A549 (cell line): ENCODE measurements around the gene ZNF497. TPM values are rescaled to one million over a fixed set of nuclear protein-coding genes. Genes with fewer than 3 reads are reported as not detected.

ENCODE experiments used
- ATAC-seq, 2 experiments: fragments of 200-7000 bp in 1 of 2; fragments of >200 bp in 1 of 2; cut with Nextera tagmentation in 1 of 2; cut with Tn5 transposase in 1 of 2; 3 replicates each; pipeline versions ENCODE4 v1.8.0 to v1.9.1; 2018 to 2020; ENCODE audit warnings: mild to moderate bottlenecking in 1 of 2, moderate library complexity in 1 of 2
- CTCF ChIA-PET: fragments of 300-600 bp; sonication (Branson Sonifier 250); formaldehyde crosslinking; extraction: SDS; loops from one replicate; lab custom pipeline; 2021; ENCODE audit warnings: antibody characterized with exemption, inconsistent platforms; lab: Yijun Ruan, JAX
- POLR2A ChIA-PET: fragments of 350-600 bp; formaldehyde crosslinking; extraction: SDS; loops from one replicate; lab custom pipeline; 2021; ENCODE audit warnings: antibody characterized with exemption, inconsistent platforms; lab: Yijun Ruan, JAX
- DNase-seq, 2 experiments: peaks; one replicate each; pipeline versions ENCODE4 v3.0.0 to v3.0.0-alpha.2; 2011 to 2016; ENCODE audit warnings: low read depth in 1 of 2, low spot score in 1 of 2
- FAIRE-seq: peaks from 2 replicates; lab custom pipeline; 2011; peaks lifted over from hg19 to GRCh38; lab: Jason Lieb, UNC
- H3K27ac ChIP-seq, 2 experiments: fragments of >200 bp; sonication (Bioruptor Twin); formaldehyde crosslinking; 3 replicates each; pipeline ENCODE4 v1.5.1; 2016 to 2017
- H3K4me1 ChIP-seq: fragments of >200 bp; sonication (Bioruptor Twin); formaldehyde crosslinking; 3 replicates; pipeline ENCODE4 v1.6.1; 2016
- H3K4me2 ChIP-seq: fragments of >200 bp; sonication (Bioruptor Twin); formaldehyde crosslinking; 3 replicates; pipeline ENCODE4 v1.6.1; 2016
- H3K4me3 ChIP-seq: fragments of >200 bp; sonication (Bioruptor Twin); formaldehyde crosslinking; 3 replicates; pipeline ENCODE4 v1.5.1; 2016
- H3K9me3 ChIP-seq: fragments of >200 bp; sonication (Bioruptor Twin); formaldehyde crosslinking; 3 replicates; pipeline ENCODE4 v1.6.1; 2016
- CBX2 ChIP-seq: fragments of 200-600 bp; sonication (generic); IDR thresholded peaks from 2 replicates; pipeline ENCODE4 v1.6.1; 2016; ENCODE audit warnings: low read depth, mild to moderate bottlenecking, borderline replicate concordance
- CEBPB ChIP-seq, 2 experiments: fragments of >200 bp in 1 of 2; sonication (Bioruptor Twin) in 1 of 2; formaldehyde crosslinking in 1 of 2; IDR thresholded peaks; 2 replicates each; pipeline ENCODE4 v1.6.1; 2012 to 2016
- CHD2 ChIP-seq: fragments of 150-350 bp; IDR thresholded peaks from 2 replicates; pipeline ENCODE4 v1.6.1; 2014; ENCODE audit warnings: low read length; ENCODE audit not compliant: partially characterized antibody
- CHD4 ChIP-seq: fragments of 200-600 bp; sonication (generic); IDR thresholded peaks from 2 replicates; pipeline ENCODE4 v1.6.1; 2016; ENCODE audit warnings: antibody characterized with exemption, mild to moderate bottlenecking, borderline replicate concordance
- EP300 ChIP-seq, 2 experiments: fragments of >200 bp; sonication (Bioruptor Twin); formaldehyde crosslinking; IDR thresholded peaks; 2 replicates in 1 of 2; 3 replicates in 1 of 2; pipeline ENCODE4 v1.6.1; 2016 to 2017
- ESRRA ChIP-seq: fragments of 150-350 bp; IDR thresholded peaks from 2 replicates; pipeline ENCODE4 v1.6.1; 2014; ENCODE audit warnings: mild to moderate bottlenecking, low read length, borderline replicate concordance
- FOSB ChIP-seq: fragments of 250-450 bp; sonication (Bioruptor Pico); IDR thresholded peaks from 2 replicates; pipeline ENCODE4 v1.5.0; 2020; ENCODE audit warnings: mild to moderate bottlenecking, moderate library complexity
- HDAC2 ChIP-seq: fragments of 200-600 bp; sonication (generic); IDR thresholded peaks from 2 replicates; pipeline ENCODE4 v1.6.1; 2016
- HEYL ChIP-seq: fragments of 250-450 bp; sonication (Bioruptor Pico); IDR thresholded peaks from 2 replicates; pipeline ENCODE4 v1.8.0; 2021; ENCODE audit warnings: mild to moderate bottlenecking, moderate library complexity
- HOXA7 ChIP-seq: fragments of 250-450 bp; sonication (Bioruptor Pico); IDR thresholded peaks from 2 replicates; pipeline ENCODE4 v1.5.0; 2020; ENCODE audit warnings: mild to moderate bottlenecking, moderate library complexity
- MAX ChIP-seq: IDR thresholded peaks from 2 replicates; pipeline ENCODE4 v1.6.1; 2012
- MAZ ChIP-seq: fragments of 150-350 bp; IDR thresholded peaks from 2 replicates; pipeline ENCODE4 v1.6.1; 2014; ENCODE audit warnings: antibody characterized with exemption, low read depth, low read length, borderline replicate concordance
- MYC ChIP-seq: IDR thresholded peaks from 2 replicates; pipeline ENCODE4 v1.6.1; 2012; ENCODE audit warnings: mild to moderate bottlenecking, inconsistent platforms, low read length, improper control_type of control experiment, borderline replicate concordance
- NFE2L2 ChIP-seq: fragments of 150-350 bp; conservative IDR thresholded peaks from 2 replicates; pipeline ENCODE4 v1.6.1; 2014; ENCODE audit warnings: low read length
- PHF8 ChIP-seq: fragments of 200-600 bp; sonication (generic); IDR thresholded peaks from 2 replicates; pipeline ENCODE4 v1.6.1; 2016; ENCODE audit warnings: low read depth, mild to moderate bottlenecking, antibody characterized with exemption, moderate library complexity, borderline replicate concordance
- POLR2A ChIP-seq: IDR thresholded peaks from 2 replicates; pipeline ENCODE4 v1.6.1; 2012; ENCODE audit warnings: mild to moderate bottlenecking, low read length
- RAD21 ChIP-seq, 2 experiments: fragments of >200 bp in 1 of 2; sonication (Bioruptor Twin) in 1 of 2; formaldehyde crosslinking in 1 of 2; IDR thresholded peaks in 1 of 2; conservative IDR thresholded peaks in 1 of 2; 2 replicates in 1 of 2; 3 replicates in 1 of 2; pipeline ENCODE4 v1.6.1; 2012 to 2018; ENCODE audit warnings: inconsistent platforms in 1 of 2
- RNF2 ChIP-seq: fragments of 200-600 bp; sonication (generic); IDR thresholded peaks from 2 replicates; pipeline ENCODE4 v1.6.1; 2016; ENCODE audit warnings: low read depth, mild to moderate bottlenecking, antibody characterized with exemption, moderate library complexity, borderline replicate concordance
- SMC3 ChIP-seq: fragments of >200 bp; sonication (Bioruptor Twin); formaldehyde crosslinking; IDR thresholded peaks from 3 replicates; pipeline ENCODE4 v1.6.1; 2018; ENCODE audit warnings: inconsistent platforms
- TP53 ChIP-seq: fragments of 250-450 bp; sonication (Bioruptor Pico); IDR thresholded peaks from 2 replicates; pipeline ENCODE4 v1.5.0; 2021; ENCODE audit warnings: mild to moderate bottlenecking, moderate library complexity
- USF2 ChIP-seq: fragments of 450-650 bp; IDR thresholded peaks from 2 replicates; pipeline ENCODE4 v1.6.1; 2014; ENCODE audit warnings: antibody characterized with exemption
- ZNF302 ChIP-seq: fragments of 250-450 bp; sonication (Bioruptor Pico); IDR thresholded peaks from 2 replicates; pipeline ENCODE4 v1.9.0; 2021; ENCODE audit warnings: inconsistent platforms, mild to moderate bottlenecking, moderate library complexity
- ZSCAN20 ChIP-seq: fragments of 250-450 bp; sonication (Bioruptor Pico); IDR thresholded peaks from 2 replicates; pipeline ENCODE4 v1.8.0; 2022; ENCODE audit warnings: mild to moderate bottlenecking, moderate library complexity
- WGBS: methylation state at CpG from one replicate; pipeline ENCODE4 v1.1.6; 2017; ENCODE audit errors: missing lambda C conversion rate; 5-methylcytosine and 5-hydroxymethylcytosine counted together
- polyA plus RNA-seq, 4 experiments: library from polyadenylated mRNA; depleted of rRNA in 3 of 4; stranded (reverse); fragments of >200 nt; fragmentation: RNase III in 1 of 4; extraction: RNeasy Plus Mini Kit Qiagen cat#74134 plus additional on column Dnase treatment in 1 of 4; gene quantifications; 2 replicates in 3 of 4; 3 replicates in 1 of 4; pipeline ENCODE4 v1.2.3, GENCODE V29; 2011 to 2017
- TF ChIP-seq, protein P1 (sequence below): IDR thresholded peaks from 2 replicates; pipeline ENCODE4 v1.6.1; 2012; ENCODE audit warnings: low read depth, borderline replicate concordance
- TF ChIP-seq, protein P2 (sequence below): fragments of 200-600 bp; sonication (generic); IDR thresholded peaks from 2 replicates; pipeline ENCODE4 v1.6.1; 2016; ENCODE audit warnings: antibody characterized with exemption, mild to moderate bottlenecking, moderate library complexity
- TF ChIP-seq, protein P3 (sequence below): fragments of >200 bp; sonication (Bioruptor Twin); formaldehyde crosslinking; IDR thresholded peaks from 2 replicates; pipeline ENCODE4 v1.6.1; 2016
- TF ChIP-seq, protein P4 (sequence below): IDR thresholded peaks from 2 replicates; pipeline ENCODE4 v1.6.1; 2012

ZNF497 gene
- polyA plus RNA-seq, 2 of the 4 experiments (the other 2 are of a cell fraction): 1.1 to 2.0 TPM

DNA sequence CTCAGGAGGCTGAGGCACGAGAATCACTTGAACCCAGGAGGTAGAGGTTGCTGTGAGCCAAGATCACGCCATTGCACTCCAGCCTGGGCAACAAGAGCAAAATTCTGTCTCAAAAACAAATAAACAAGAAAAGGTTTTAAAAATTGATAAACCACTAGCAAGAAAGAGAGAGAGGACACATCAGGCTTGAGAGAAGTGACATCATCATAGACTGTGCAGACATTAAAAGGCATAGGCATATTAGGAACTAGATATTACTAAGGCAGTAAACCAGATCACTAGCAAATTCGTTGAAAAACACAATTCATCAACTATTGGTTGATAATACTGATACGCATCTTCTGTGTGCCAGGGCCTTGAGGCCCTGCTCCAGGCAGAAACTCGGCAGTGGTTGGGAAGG is 17.0 kb downstream of the ZNF497 start:
- DNase-seq (no peak), ATAC-seq (no peak), FAIRE-seq (peak; percentile 13)
- POLR2A ChIA-PET: interaction anchor here (4.4 kb wide), 1 partner anchor 17 kb away, joined by 33 read pairs; the partner anchor contains the start of gene ZNF497
- CTCF ChIA-PET: interaction anchor here (1.6 to 2.4 kb wide), 2 partner anchors 9 to 10 kb away, joined by 4 to 6 read pairs; no protein-coding TSS in a partner anchor
- 0 out of 3 replicates have a peak, but pooled peaks cover 8% of the 10 kb centered on the region for H3K4me1 ChIP-seq
- no peak for TF ChIP-seq TP53 (CRISPR knock-in tag)
- no peak for TF ChIP-seq HDAC2
- no peak for TF ChIP-seq ZSCAN20
- TF ChIP-seq RAD21 (conservative IDR thresholded peaks at IDR 0.05 in 1 of 2, IDR thresholded peaks at IDR 0.05 in 1 of 2): no peak
- no peak for TF ChIP-seq CBX2
- no peak for TF ChIP-seq POLR2A
- TF ChIP-seq EP300 (IDR thresholded peaks at IDR 0.05): no peak
- TF ChIP-seq, protein P1, sequence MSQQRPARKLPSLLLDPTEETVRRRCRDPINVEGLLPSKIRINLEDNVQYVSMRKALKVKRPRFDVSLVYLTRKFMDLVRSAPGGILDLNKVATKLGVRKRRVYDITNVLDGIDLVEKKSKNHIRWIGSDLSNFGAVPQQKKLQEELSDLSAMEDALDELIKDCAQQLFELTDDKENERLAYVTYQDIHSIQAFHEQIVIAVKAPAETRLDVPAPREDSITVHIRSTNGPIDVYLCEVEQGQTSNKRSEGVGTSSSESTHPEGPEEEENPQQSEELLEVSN: no peak
- no peak for TF ChIP-seq MYC
- TF ChIP-seq, protein P2, sequence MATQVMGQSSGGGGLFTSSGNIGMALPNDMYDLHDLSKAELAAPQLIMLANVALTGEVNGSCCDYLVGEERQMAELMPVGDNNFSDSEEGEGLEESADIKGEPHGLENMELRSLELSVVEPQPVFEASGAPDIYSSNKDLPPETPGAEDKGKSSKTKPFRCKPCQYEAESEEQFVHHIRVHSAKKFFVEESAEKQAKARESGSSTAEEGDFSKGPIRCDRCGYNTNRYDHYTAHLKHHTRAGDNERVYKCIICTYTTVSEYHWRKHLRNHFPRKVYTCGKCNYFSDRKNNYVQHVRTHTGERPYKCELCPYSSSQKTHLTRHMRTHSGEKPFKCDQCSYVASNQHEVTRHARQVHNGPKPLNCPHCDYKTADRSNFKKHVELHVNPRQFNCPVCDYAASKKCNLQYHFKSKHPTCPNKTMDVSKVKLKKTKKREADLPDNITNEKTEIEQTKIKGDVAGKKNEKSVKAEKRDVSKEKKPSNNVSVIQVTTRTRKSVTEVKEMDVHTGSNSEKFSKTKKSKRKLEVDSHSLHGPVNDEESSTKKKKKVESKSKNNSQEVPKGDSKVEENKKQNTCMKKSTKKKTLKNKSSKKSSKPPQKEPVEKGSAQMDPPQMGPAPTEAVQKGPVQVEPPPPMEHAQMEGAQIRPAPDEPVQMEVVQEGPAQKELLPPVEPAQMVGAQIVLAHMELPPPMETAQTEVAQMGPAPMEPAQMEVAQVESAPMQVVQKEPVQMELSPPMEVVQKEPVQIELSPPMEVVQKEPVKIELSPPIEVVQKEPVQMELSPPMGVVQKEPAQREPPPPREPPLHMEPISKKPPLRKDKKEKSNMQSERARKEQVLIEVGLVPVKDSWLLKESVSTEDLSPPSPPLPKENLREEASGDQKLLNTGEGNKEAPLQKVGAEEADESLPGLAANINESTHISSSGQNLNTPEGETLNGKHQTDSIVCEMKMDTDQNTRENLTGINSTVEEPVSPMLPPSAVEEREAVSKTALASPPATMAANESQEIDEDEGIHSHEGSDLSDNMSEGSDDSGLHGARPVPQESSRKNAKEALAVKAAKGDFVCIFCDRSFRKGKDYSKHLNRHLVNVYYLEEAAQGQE: no peak
- no peak for TF ChIP-seq PHF8
- no peak for TF ChIP-seq USF2
- no peak for TF ChIP-seq MAX
- H3K4me3 ChIP-seq: no peak overlapping the region
- H3K4me2 ChIP-seq: no peak overlapping the region
- H3K27ac ChIP-seq: no peak overlapping the region
- peaks cover 38% of the 10 kb centered on the region for H3K9me3 ChIP-seq
- WGBS: 68% methylated on average over 5 of the region's 5 CpGs

DNA sequence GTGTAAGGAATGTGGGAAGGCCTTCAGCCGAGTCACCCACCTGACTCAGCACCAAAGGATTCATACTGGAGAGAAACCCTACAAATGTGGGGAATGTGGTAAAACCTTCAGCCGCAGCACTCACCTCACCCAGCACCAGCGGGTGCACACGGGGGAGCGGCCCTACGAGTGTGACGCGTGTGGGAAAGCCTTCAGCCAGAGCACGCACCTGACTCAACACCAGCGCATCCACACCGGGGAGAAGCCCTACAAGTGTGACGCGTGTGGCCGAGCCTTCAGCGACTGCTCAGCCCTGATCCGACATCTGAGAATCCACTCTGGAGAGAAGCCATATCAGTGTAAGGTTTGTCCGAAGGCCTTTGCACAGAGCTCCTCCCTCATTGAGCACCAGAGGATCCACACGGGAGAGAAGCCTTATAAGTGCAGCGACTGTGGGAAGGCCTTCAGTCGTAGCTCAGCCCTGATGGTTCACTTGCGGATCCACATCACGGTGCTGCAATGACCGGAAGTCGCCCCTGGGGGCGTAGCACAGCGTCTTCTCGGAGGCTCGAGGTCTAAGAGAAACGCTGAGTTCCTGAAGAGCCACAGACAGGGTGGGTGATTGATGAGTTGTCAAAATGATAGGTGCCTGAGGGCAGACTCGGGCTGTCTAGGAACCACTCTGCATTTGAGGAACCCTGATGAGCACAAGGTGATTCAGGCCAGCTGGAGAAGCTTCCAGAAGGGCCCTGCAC is 23.6 kb downstream of the ZNF497 start:
- WGBS: 93% methylated on average over 30 of the region's 30 CpGs
- no peak overlapping the region for H3K4me2 ChIP-seq
- TF ChIP-seq, protein P3, sequence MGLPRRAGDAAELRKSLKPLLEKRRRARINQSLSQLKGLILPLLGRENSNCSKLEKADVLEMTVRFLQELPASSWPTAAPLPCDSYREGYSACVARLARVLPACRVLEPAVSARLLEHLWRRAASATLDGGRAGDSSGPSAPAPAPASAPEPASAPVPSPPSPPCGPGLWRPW: no peak
- TF ChIP-seq RNF2 (no peak), HEYL (CRISPR knock-in tag) (no peak), FOSB (CRISPR knock-in tag) (no peak), SMC3 (no peak), MYC (no peak), NFE2L2 (no peak), CEBPB (IDR thresholded peaks at IDR 0.05) (no peak), CHD4 (no peak), HDAC2 (no peak), MAZ (no peak), ESRRA (no peak), TP53 (CRISPR knock-in tag) (no peak), ZNF302 (no peak), CHD2 (no peak), HOXA7 (CRISPR knock-in tag) (no peak)
- TF ChIP-seq, protein P4, sequence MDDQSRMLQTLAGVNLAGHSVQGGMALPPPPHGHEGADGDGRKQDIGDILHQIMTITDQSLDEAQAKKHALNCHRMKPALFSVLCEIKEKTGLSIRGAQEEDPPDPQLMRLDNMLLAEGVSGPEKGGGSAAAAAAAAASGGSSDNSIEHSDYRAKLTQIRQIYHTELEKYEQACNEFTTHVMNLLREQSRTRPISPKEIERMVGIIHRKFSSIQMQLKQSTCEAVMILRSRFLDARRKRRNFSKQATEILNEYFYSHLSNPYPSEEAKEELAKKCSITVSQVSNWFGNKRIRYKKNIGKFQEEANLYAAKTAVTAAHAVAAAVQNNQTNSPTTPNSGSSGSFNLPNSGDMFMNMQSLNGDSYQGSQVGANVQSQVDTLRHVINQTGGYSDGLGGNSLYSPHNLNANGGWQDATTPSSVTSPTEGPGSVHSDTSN: no peak
- ATAC-seq: no peak; a peak in 1 of 6 replicates
- no peak for DNase-seq
- no peak overlapping the region for H3K27ac ChIP-seq
- H3K4me3 ChIP-seq: no peak overlapping the region
- no peaks in the 10 kb centered on the region for H3K4me1 ChIP-seq
- FAIRE-seq: no peak
- POLR2A ChIA-PET: no interaction called here
- H3K9me3 ChIP-seq: peaks cover 74% of the 10 kb centered on the region
- CTCF ChIA-PET: interaction anchor here (0.8 kb wide), 1 partner anchor 122 kb away, joined by 5 read pairs; no protein-coding TSS in a partner anchor
